Heart left ventricle (tissue), 16 donors: ENCODE measurements around the gene SNAPC2. TPM values are rescaled to one million over a fixed set of nuclear protein-coding genes. Genes with fewer than 3 reads are reported as not detected.

Source experiments
- ATAC-seq, 4 donors: fragments of 200-7000 bp; cut with Tn5 transposase; one replicate each; pipeline ENCODE4 v1.9.1; 2020 to 2022; ENCODE audit warnings: moderate library complexity in 4 of 4, mild to moderate bottlenecking in 3 of 4, moderate number of reproducible peaks in 1 of 4
- DNase-seq, 5 donors: peaks; one replicate each; pipeline ENCODE4 v3.0.0-alpha.2; 2020
- H3K27ac ChIP-seq, 12 donors: fragments of 200-600 bp; sonication (generic) in 4 of 12; one replicate each; pipeline versions ENCODE4 v1.5.0 to v1.8.0; 2016 to 2022; ENCODE audit warnings: mild to moderate bottlenecking in 2 of 12
- H3K27me3 ChIP-seq, 9 donors: fragments of 200-600 bp; sonication (generic) in 2 of 9; one replicate each; pipeline versions ENCODE4 v1.5.1 to v1.8.0; 2016 to 2022; ENCODE audit warnings: mild to moderate bottlenecking in 3 of 9
- H3K36me3 ChIP-seq, 9 donors: fragments of 200-600 bp; sonication (generic) in 2 of 9; one replicate each; pipeline versions ENCODE4 v1.5.0 to v1.8.0; 2018 to 2022; ENCODE audit warnings: mild to moderate bottlenecking in 2 of 9
- H3K4me1 ChIP-seq, 12 donors: fragments of 200-600 bp; sonication (generic) in 4 of 12; one replicate each; pipeline versions ENCODE4 v1.5.0 to v1.8.0; 2016 to 2022; ENCODE audit warnings: mild to moderate bottlenecking in 3 of 12
- H3K4me3 ChIP-seq, 12 donors: fragments of 200-600 bp; sonication (generic) in 4 of 12; one replicate each; pipeline versions ENCODE4 v1.5.0 to v1.8.0; 2017 to 2022; ENCODE audit warnings: mild to moderate bottlenecking in 9 of 12, moderate library complexity in 4 of 12
- H3K9me3 ChIP-seq, 12 donors: fragments of 200-600 bp; sonication (generic) in 4 of 12; one replicate each; pipeline versions ENCODE4 v1.5.0 to v1.8.0; 2016 to 2022; ENCODE audit warnings: mild to moderate bottlenecking in 1 of 12
- POLR2A ChIP-seq, 2 donors: fragments of 450-650 bp; IDR thresholded peaks; one replicate each; pipeline ENCODE4 v1.6.1; 2017; ENCODE audit warnings: antibody characterized with exemption in 2 of 2, mild to moderate bottlenecking in 2 of 2, moderate library complexity in 2 of 2
- WGBS, 4 donors: extraction: QIAGEN DNeasy Blood & Tissue Kit in 2 of 4; methylation state at CpG; one replicate each; pipeline versions ENCODE4 v1.1.5 to v1.1.7; 2013 to 2018; 5-methylcytosine and 5-hydroxymethylcytosine counted together
- intact Hi-C, 10 donors: fragments of 100-400 bp; cut with DNase I; formaldehyde crosslinking; loops; one replicate each; pipeline versions ENCODE4 v1.11.1 to v1.14.2; 2022
- polyA plus RNA-seq, 2 donors: library from polyadenylated mRNA; stranded (reverse); fragments of 200-250 nt; gene quantifications; one replicate each; pipeline ENCODE4 v1.2.3, GENCODE V29; 2013
- total RNA-seq, 9 donors: library from RNA; depleted of rRNA in 2 of 9; stranded (reverse); fragments of >200 nt in 2 of 9; fragmentation: NEBNext Ultra II Directional in 3 of 9; extraction: Animal tissue kit (Norgen Biotek cat#: 25700) in 3 of 9; gene quantifications; one replicate each; pipeline versions ENCODE4 v1.1.0 to v1.2.4, GENCODE V29; 2016 to 2023
- TF ChIP-seq, protein P1 (sequence below), 12 donors: fragments of 200-600 bp; sonication (generic) in 4 of 12; IDR thresholded peaks; one replicate each; pipeline versions ENCODE4 v1.5.0 to v1.8.0; 2018 to 2022; ENCODE audit warnings: antibody characterized with exemption in 12 of 12, mild to moderate bottlenecking in 5 of 12
- donor health status: ischemic (EF 13 %, LVEDD 7.1; RV severe dilation, severe dysfunction).
- donor health status: healthy with polysubstance abuse.
- donor health status: DM: no; HTN: yes; CAD: no.
- donor health status: DM: no; HTN: no; CAD: no.
- donor health status: ischemic (EF 25% LVEDD 6.9; RV normal size, moderate dysfunction).
- donor health status: ischemic (EF 25% LVEDD 5.7; RV mildly dilated, moderate dysfunction).
- donor health status: healthy.
- donor health status: DM: yes; HTN: yes; CAD: no.
- donor health status: ischemic (EF 35%, LVEDD 5.7; RV mildly dilated, moderate dysfunction).
- donor health status: nonischemic (EF 11% LVEDD 7.7; RV severe dilation, severe dysfunction).
- donor health status: DM: yes; HTN: yes; CAD: no.
- donor health status: PGD.
- donor health status: ischemic (EF 29% LVEDD 5.4; RV normal size, mild dysfunction).
- donor health status: nonischemic (EF 23%, LVEDD 6.1; RV moderate dilation, normal function).

Gene SNAPC2
- total and polyA plus RNA-seq, 11 donors, result 6.8 to 28.9 (median 10.4) TPM

GRCh38 chr19:7908742-7909461 lies 11.2 kb upstream of the SNAPC2 start:
- H3K27me3 ChIP-seq, result no peaks in the 10 kb centered on the region
- no peak for ATAC-seq
- peaks cover 0 to 53% (median 28%) of the 10 kb centered on the region in 12 donors for H3K4me1 ChIP-seq
- WGBS, 4 donors, result 88 to 94% (median 90%) methylated on average over 14 to 19 of the region's 19 CpGs
- no peak overlapping the region for H3K4me3 ChIP-seq
- H3K36me3 ChIP-seq, result peaks cover 12 to 54% (median 32%) of the 10 kb centered on the region in 9 donors
- intact Hi-C loops, result loop anchor here in 2 of 10 donors (10.0 kb wide), 2 partner anchors 54 to 254 kb away; no protein-coding TSS in a partner anchor
- DNase-seq, result peak in 1 of 5 donors; percentile 32
- TF ChIP-seq, protein P1, sequence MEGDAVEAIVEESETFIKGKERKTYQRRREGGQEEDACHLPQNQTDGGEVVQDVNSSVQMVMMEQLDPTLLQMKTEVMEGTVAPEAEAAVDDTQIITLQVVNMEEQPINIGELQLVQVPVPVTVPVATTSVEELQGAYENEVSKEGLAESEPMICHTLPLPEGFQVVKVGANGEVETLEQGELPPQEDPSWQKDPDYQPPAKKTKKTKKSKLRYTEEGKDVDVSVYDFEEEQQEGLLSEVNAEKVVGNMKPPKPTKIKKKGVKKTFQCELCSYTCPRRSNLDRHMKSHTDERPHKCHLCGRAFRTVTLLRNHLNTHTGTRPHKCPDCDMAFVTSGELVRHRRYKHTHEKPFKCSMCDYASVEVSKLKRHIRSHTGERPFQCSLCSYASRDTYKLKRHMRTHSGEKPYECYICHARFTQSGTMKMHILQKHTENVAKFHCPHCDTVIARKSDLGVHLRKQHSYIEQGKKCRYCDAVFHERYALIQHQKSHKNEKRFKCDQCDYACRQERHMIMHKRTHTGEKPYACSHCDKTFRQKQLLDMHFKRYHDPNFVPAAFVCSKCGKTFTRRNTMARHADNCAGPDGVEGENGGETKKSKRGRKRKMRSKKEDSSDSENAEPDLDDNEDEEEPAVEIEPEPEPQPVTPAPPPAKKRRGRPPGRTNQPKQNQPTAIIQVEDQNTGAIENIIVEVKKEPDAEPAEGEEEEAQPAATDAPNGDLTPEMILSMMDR (IDR thresholded peaks at IDR 0.05), result no peak
- TF ChIP-seq POLR2A (IDR thresholded peaks at IDR 0.05), result no peak
- no peak overlapping the region for H3K27ac ChIP-seq
- no peaks in the 10 kb centered on the region for H3K9me3 ChIP-seq

GRCh38 chr19:7909471-7910067 lies 10.6 kb upstream of the SNAPC2 start:
- no peaks in the 10 kb centered on the region for H3K9me3 ChIP-seq

DNA sequence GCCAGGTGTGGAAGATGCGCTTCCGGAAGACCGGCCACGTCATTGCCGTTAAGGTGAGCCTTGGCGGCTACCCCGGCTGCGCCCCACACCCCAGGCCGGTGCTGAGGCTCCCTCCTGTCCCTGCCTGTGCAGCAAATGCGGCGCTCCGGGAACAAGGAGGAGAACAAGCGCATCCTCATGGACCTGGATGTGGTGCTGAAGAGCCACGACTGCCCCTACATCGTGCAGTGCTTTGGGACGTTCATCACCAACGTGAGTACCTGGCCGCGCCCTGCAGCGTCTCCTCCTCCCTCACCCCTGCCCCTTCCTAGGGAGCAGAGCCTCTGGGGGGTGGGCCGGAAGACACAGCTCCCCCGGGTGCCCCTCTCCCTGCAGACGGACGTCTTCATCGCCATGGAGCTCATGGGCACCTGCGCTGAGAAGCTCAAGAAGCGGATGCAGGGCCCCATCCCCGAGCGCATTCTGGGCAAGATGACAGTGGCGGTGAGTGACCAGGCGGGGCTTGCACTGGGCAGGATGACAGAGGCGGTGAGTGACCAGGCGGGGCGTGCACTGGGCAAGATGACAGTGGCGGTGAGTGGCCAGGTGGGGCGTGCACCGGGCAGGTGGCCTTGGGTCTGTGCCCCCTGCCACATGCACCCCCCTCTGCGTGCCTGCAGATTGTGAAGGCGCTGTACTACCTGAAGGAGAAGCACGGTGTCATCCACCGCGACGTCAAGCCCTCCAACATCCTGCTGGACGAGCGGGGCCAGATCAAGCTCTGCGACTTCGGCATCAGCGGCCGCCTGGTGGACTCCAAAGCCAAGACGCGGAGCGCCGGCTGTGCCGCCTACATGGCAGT lies 9.6 kb upstream of the SNAPC2 start:
- intact Hi-C loops, result no loop called here
- DNase-seq, result peak in 2 of 5 donors; percentile 22 to 55
- no peak for ATAC-seq
- no peak for TF ChIP-seq POLR2A (IDR thresholded peaks at IDR 0.05)
- TF ChIP-seq, protein P1 (IDR thresholded peaks at IDR 0.05), result no peak
- peaks cover 0 to 12% (median 4%) of the 10 kb centered on the region in 9 donors for H3K27me3 ChIP-seq
- H3K4me3 ChIP-seq, result no peak overlapping the region
- H3K36me3 ChIP-seq, result peaks cover 12 to 54% (median 32%) of the 10 kb centered on the region in 9 donors
- H3K27ac ChIP-seq, result no peak overlapping the region
- H3K4me1 ChIP-seq, result peaks cover 0 to 47% (median 15%) of the 10 kb centered on the region in 12 donors
- WGBS, 4 donors, result 90 to 95% (median 93%) methylated on average over 38 to 54 of the region's 54 CpGs
- no peaks in the 10 kb centered on the region for H3K9me3 ChIP-seq

More at GRCh38 chr19:7909471-7910067, 10.6 kb upstream of the SNAPC2 start:
- H3K4me1 ChIP-seq, result peaks cover 0 to 52% (median 25%) of the 10 kb centered on the region in 12 donors
- ATAC-seq, result no peak
- DNase-seq, result peak in 1 of 5 donors; percentile 11
- peaks cover 12 to 54% (median 32%) of the 10 kb centered on the region in 9 donors for H3K36me3 ChIP-seq
- H3K27ac ChIP-seq, result no peak overlapping the region
- H3K27me3 ChIP-seq, result peaks cover 0 to 2% (median 0%) of the 10 kb centered on the region in 9 donors
- H3K4me3 ChIP-seq, result no peak overlapping the region
- 86 to 96% (median 92%) methylated on average over 9 to 21 of the region's 21 CpGs for WGBS, 4 donors
- intact Hi-C loops, result loop anchor here in 2 of 10 donors (10.0 kb wide), 2 partner anchors 55 to 255 kb away; no protein-coding TSS in a partner anchor
- TF ChIP-seq, protein P1 (IDR thresholded peaks at IDR 0.05), result no peak
- no peak for TF ChIP-seq POLR2A (IDR thresholded peaks at IDR 0.05)
